Measurements from ENCODE around the gene CD6. TPM values are rescaled to one million over a fixed set of nuclear protein-coding genes. Genes with fewer than 3 reads are reported as not detected.

Gene CD6
- total and polyA plus RNA-seq, 10 of the 15 experiments (the other 5 are each of a cell fraction or from before 2014, with no cell fraction given): 0.37 to 17.6 (median 6.2) TPM

GRCh38 chr11:60923326-60923725 is 48.2 kb upstream of the CD6 start (continued):
- TF ChIP-seq HCFC1 (IDR thresholded peaks at IDR 0.05; ENCODE audit: low read length): no peak

DNA sequence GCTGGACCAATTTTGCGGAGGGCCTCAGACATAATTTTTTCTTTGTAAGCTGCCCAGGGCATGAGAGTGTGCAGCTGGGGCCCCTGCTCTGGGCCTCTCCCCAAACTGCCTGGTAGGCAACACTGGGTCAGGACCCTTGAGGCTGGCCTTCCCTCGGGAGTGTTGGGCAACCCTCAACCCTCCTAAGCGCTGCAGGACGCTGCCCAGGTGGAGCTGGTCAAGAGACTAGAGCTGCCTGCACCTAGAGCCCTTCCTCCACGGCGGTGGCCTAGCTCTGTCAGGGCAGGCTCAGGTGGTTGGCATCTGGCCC is 47.7 kb upstream of the CD6 start:
- BruUV-seq (replicated peaks): no TSS peak
- ChIA-PET RAD21 (ENCODE audit: unreplicated experiment) (interaction anchor here (0.5 to 1.8 kb wide), 7 partner anchors 8 to 745 kb away, joined by 3 to 8 read pairs (median 4); partner anchors contain the start of gene TMEM109), SMC1A (ENCODE audit: uncharacterized antibody, unreplicated experiment) (interaction anchor here (1.7 to 1.8 kb wide), 2 partner anchors 8 to 10 kb away, joined by 5 to 7 read pairs; partner anchors contain the start of gene TMEM109), CTCF (interaction anchor here (0.6 to 1.5 kb wide), 4 partner anchors 9 to 234 kb away, joined by 3 to 11 read pairs (median 4); partner anchors contain the start of gene TMEM109), POLR2A (interaction anchor here (0.8 to 1.7 kb wide), 4 partner anchors 8 to 161 kb away, joined by 3 to 9 read pairs (median 4); partner anchors contain the start of gene TMEM109)
- Histone ChIP-seq H4K20me1 (ENCODE audit: control insufficient read depth, insufficient read depth) (no peaks in the 10 kb centered on the region), H3K4me3 (peak overlapping the region; percentile 59), H3K27me3 (replicated peaks in 1 of 2; ENCODE audit: control insufficient read depth in 2 of 2, insufficient read depth in 2 of 2, low read length in 1 of 2) (no peaks in the 10 kb centered on the region), H3K9me3 (replicated peaks; ENCODE audit: control insufficient read depth, insufficient read depth, low read length) (no peaks in the 10 kb centered on the region), H3K36me3 (ENCODE audit: control insufficient read depth in 2 of 2, insufficient read depth in 2 of 2, low read length in 1 of 2) (peaks cover 17 to 21% of the 10 kb centered on the region in 2 experiments), H3K4me1 (ENCODE audit: control insufficient read depth, insufficient read depth, low read length) (peaks cover 30% of the 10 kb centered on the region), H2AFZ (ENCODE audit: control insufficient read depth, low read depth, low read length) (peak overlapping the region; percentile 68), H3K4me2 (ENCODE audit: control insufficient read depth, insufficient read depth) (peak overlapping the region; percentile 98), H3K27ac (ENCODE audit: control insufficient read depth, insufficient read depth) (no peak overlapping the region), H3K9ac (ENCODE audit: control insufficient read depth, insufficient read depth, low read length) (peak overlapping the region; percentile 48; the same call in 1 of the 2 replicates), H3K79me2 (ENCODE audit: control insufficient read depth, insufficient read depth, low read length) (peaks cover 7% of the 10 kb centered on the region; the same call in 1 of the 2 replicates)
- FAIRE-seq (no peak), ATAC-seq (peak; percentile 11), DNase-seq (ENCODE audit: low read depth, low spot score) (no peak)
- 19% methylated on average over 6 of the region's 6 CpGs for WGBS (ENCODE audit: insufficient coverage, insufficient replicate concordance, low lambda C conversion rate, missing lambda C conversion rate)
- in situ Hi-C loops (cut with MboI): no loop called here
- intact Hi-C loops (cut with micrococcal nuclease; ENCODE audit: unreplicated experiment): no loop called here
- TF ChIP-seq RELA (IDR thresholded peaks at IDR 0.05; ENCODE audit: borderline replicate concordance, partially characterized antibody) (no peak), POLR2A (IDR thresholded peaks at IDR 0.05; ENCODE audit: low read depth, low read length) (peak; percentile 35; the same call in 1 of the 2 replicates)
